Ascending aorta (tissue), 2 donors: Measurements from ENCODE around the gene TMEM132A. TPM values are rescaled to one million over a fixed set of nuclear protein-coding genes. Genes with fewer than 3 reads are reported as not detected.

ENCODE experiments used
- DNase-seq, 2 donors: peaks; one replicate each; pipeline ENCODE4 v3.0.0-alpha.2; 2019; ENCODE audit warnings: low spot score in 2 of 2
- H3K27ac ChIP-seq, 2 donors: fragments of 200-600 bp; sonication (generic); one replicate each; pipeline ENCODE4 v1.5.1; 2016 to 2017; ENCODE audit warnings: mild to moderate bottlenecking in 1 of 2
- H3K27me3 ChIP-seq: fragments of 200-600 bp; sonication (generic); one replicate; pipeline ENCODE4 v1.5.1; 2017
- H3K36me3 ChIP-seq, 2 donors: fragments of 200-600 bp; sonication (generic); one replicate each; pipeline ENCODE4 v1.5.1; 2016
- H3K4me1 ChIP-seq, 2 donors: fragments of 200-600 bp; sonication (generic); one replicate each; pipeline ENCODE4 v1.5.1; 2016 to 2017; ENCODE audit warnings: mild to moderate bottlenecking in 1 of 2
- H3K4me3 ChIP-seq, 2 donors: fragments of 200-600 bp; sonication (generic); one replicate each; pipeline ENCODE4 v1.5.1; 2016 to 2017; ENCODE audit warnings: mild to moderate bottlenecking in 1 of 2
- H3K9me3 ChIP-seq, 2 donors: fragments of 200-600 bp; sonication (generic); one replicate each; pipeline ENCODE4 v1.5.1; 2016
- intact Hi-C: fragments of 100-400 bp; cut with DNase I; formaldehyde crosslinking; loops from one replicate; pipeline ENCODE4 v1.15.1; 2023
- total RNA-seq: library from RNA; depleted of rRNA; stranded (reverse); fragments of >200 nt; gene quantifications from one replicate; pipeline ENCODE4 v1.1.0, GENCODE V29; 2016
- TF ChIP-seq, protein P1 (sequence below), 3 experiments: fragments of 200-600 bp in 2 of 3; fragments of 450-650 bp in 1 of 3; sonication (generic) in 2 of 3; IDR thresholded peaks; one replicate each; pipeline ENCODE4 v1.5.1; 2016 to 2019; ENCODE audit warnings: antibody characterized with exemption in 3 of 3, mild to moderate bottlenecking in 1 of 3, moderate library complexity in 1 of 3

The TMEM132A gene
- total RNA-seq, 1 donor from 2014 or later: 18.9 TPM

- intact Hi-C loops: no loop called here
- Histone ChIP-seq H3K4me3 (no peak overlapping the region), H3K9me3 (no peaks in the 10 kb centered on the region), H3K27ac (no peak overlapping the region), H3K27me3 (no peaks in the 10 kb centered on the region), H3K36me3 (peaks cover 33 to 40% of the 10 kb centered on the region in 2 donors), H3K4me1 (peaks cover 8 to 15% of the 10 kb centered on the region in 2 donors)
- no peak for DNase-seq
- TF ChIP-seq, protein P1, sequence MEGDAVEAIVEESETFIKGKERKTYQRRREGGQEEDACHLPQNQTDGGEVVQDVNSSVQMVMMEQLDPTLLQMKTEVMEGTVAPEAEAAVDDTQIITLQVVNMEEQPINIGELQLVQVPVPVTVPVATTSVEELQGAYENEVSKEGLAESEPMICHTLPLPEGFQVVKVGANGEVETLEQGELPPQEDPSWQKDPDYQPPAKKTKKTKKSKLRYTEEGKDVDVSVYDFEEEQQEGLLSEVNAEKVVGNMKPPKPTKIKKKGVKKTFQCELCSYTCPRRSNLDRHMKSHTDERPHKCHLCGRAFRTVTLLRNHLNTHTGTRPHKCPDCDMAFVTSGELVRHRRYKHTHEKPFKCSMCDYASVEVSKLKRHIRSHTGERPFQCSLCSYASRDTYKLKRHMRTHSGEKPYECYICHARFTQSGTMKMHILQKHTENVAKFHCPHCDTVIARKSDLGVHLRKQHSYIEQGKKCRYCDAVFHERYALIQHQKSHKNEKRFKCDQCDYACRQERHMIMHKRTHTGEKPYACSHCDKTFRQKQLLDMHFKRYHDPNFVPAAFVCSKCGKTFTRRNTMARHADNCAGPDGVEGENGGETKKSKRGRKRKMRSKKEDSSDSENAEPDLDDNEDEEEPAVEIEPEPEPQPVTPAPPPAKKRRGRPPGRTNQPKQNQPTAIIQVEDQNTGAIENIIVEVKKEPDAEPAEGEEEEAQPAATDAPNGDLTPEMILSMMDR (IDR thresholded peaks at IDR 0.05): no peak
Measured at GRCh38 chr11:60923326-60923725, 934 bp upstream of the TMEM132A start.

- intact Hi-C loops: no loop called here
- Histone ChIP-seq H3K4me3 (peak overlapping the region; percentile 77 to 80), H3K27ac (no peak overlapping the region), H3K4me1 (peaks cover 8 to 15% of the 10 kb centered on the region in 2 donors), H3K36me3 (peaks cover 33 to 40% of the 10 kb centered on the region in 2 donors), H3K27me3 (no peaks in the 10 kb centered on the region), H3K9me3 (no peaks in the 10 kb centered on the region)
- TF ChIP-seq, protein P1 (IDR thresholded peaks at IDR 0.05): no peak
- DNase-seq: no peak
Measured at GRCh38 chr11:60923800-60924109, 505 bp upstream of the TMEM132A start.

DNA sequence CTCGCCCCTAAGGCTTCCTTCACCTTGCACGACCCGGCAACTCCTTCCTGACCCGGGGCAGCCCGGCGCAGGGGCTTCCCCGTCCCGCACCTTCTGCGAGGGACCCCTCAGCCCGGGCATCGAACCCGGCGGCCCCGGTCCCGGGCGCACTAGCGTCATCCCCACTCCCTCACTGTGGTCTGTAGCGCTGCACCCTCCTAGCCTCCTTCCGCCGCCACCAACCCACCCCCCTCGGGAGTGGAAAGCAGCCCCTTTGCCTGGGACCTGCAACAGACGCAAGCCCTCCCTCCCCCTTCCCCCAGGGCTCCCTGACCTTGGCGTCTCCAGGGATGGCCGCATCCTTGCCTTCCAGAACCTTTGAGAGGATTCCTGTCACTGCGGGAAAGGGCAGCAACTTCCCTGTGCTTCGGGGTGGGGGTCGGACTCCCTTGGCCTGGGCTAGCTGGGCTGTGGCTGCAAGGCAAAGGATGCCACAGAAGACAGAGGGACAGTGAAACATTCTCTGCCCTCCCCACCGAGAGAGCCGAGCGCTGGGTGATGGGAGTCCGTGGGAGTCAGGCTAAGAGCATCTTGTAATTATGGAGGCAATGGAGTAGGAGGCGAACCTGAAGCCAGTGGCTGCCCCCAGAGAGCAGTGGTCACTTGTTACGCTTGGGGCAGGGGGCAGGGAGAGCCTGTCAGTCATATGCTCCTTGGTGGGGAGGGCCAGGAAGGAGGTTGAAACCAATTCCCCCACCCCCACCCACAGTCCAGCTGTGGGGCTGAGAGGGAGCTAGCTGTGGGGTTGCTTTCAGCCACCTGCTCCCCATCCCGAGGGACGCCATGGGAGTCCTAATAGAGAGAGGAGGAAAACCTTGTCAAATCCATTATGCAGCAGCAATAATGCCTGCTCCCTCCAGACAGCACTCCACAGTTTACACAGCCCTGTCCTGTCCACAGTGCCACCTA lies 920 bp downstream of the TMEM132A start:
- Histone ChIP-seq H3K36me3 (peaks cover 27 to 33% of the 10 kb centered on the region in 2 donors), H3K4me3 (peak overlapping the region; percentile 77 to 80), H3K27ac (no peak overlapping the region), H3K9me3 (no peaks in the 10 kb centered on the region), H3K4me1 (peaks cover 8 to 11% of the 10 kb centered on the region in 2 donors), H3K27me3 (no peaks in the 10 kb centered on the region)
- TF ChIP-seq, protein P1 (IDR thresholded peaks at IDR 0.05): no peak
- no peak for DNase-seq
- intact Hi-C loops: no loop called here

GRCh38 chr11:60925868-60926267 lies 1.6 kb downstream of the TMEM132A start:
- Histone ChIP-seq H3K4me1 (peaks cover 8 to 11% of the 10 kb centered on the region in 2 donors), H3K36me3 (peaks cover 22 to 26% of the 10 kb centered on the region in 2 donors), H3K27me3 (no peaks in the 10 kb centered on the region), H3K4me3 (no peak overlapping the region), H3K27ac (no peak overlapping the region), H3K9me3 (no peaks in the 10 kb centered on the region)
- intact Hi-C loops: no loop called here
- no peak for DNase-seq
- TF ChIP-seq, protein P1 (IDR thresholded peaks at IDR 0.05): no peak

GRCh38 chr11:60926500-60926899 lies 2.2 kb downstream of the TMEM132A start:
- H3K9me3 ChIP-seq: no peaks in the 10 kb centered on the region
- H3K4me3 ChIP-seq: no peak overlapping the region
- no peak overlapping the region for H3K27ac ChIP-seq
- H3K27me3 ChIP-seq: no peaks in the 10 kb centered on the region
- peaks cover 15 to 19% of the 10 kb centered on the region in 2 donors for H3K36me3 ChIP-seq
- DNase-seq: no peak
- TF ChIP-seq, protein P1 (IDR thresholded peaks at IDR 0.05): no peak
- intact Hi-C loops: no loop called here
- H3K4me1 ChIP-seq: peaks cover 8 to 11% of the 10 kb centered on the region in 2 donors
